ENCODE results near the gene PDIA3.
"Not testable (repeated sequence)": the region's sequence is repeated elsewhere in the genome, so short reads cannot be mapped to it uniquely, and the experiment has no call there.

DNA sequence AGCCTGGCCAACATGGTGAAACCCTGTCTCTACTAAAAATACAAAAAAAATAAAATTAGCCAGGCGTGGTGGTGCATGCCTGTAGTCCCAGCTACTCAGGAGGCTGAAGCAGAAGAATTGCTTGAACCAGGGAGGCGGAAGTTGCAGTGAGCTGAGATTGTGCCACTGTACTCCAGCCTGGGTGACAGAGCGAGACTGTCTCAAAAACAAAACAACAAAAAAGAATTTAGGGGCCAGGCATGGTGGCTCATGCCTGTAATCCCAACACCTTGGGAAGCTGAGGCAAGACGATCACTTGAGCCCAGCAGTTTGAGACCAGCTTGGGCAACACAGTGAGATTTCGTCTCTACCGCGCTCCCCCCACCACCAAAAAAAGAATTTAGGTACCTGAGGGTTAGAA, 56.4 kb downstream of the PDIA3 start:
- TF ChIP-seq, protein P1, sequence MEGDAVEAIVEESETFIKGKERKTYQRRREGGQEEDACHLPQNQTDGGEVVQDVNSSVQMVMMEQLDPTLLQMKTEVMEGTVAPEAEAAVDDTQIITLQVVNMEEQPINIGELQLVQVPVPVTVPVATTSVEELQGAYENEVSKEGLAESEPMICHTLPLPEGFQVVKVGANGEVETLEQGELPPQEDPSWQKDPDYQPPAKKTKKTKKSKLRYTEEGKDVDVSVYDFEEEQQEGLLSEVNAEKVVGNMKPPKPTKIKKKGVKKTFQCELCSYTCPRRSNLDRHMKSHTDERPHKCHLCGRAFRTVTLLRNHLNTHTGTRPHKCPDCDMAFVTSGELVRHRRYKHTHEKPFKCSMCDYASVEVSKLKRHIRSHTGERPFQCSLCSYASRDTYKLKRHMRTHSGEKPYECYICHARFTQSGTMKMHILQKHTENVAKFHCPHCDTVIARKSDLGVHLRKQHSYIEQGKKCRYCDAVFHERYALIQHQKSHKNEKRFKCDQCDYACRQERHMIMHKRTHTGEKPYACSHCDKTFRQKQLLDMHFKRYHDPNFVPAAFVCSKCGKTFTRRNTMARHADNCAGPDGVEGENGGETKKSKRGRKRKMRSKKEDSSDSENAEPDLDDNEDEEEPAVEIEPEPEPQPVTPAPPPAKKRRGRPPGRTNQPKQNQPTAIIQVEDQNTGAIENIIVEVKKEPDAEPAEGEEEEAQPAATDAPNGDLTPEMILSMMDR (IDR thresholded peaks at IDR 0.05; ENCODE audit: insufficient read depth, low read length, poor library complexity, severe bottlenecking), result not testable (repeated sequence)
- TF ChIP-seq EZH2phosphoT487 (conservative IDR thresholded peaks at IDR 0.05; ENCODE audit: low read length), result not testable (repeated sequence)
